Measurements from ENCODE around the gene TMEM63A.

TMEM63A gene

GRCh38 chr1:225866981-225867380 is 15.2 kb downstream of the TMEM63A start:
- DNase-seq (ENCODE audit: low spot score) = no peak

- peak; percentile 77 for DNase-seq (ENCODE audit: low spot score)
Observed at GRCh38 chr1:225866061-225866837, 15.9 kb downstream of the TMEM63A start.

- DNase-seq (ENCODE audit: low spot score) = no peak
Observed at GRCh38 chr1:225865514-225865913, 16.7 kb downstream of the TMEM63A start.

- no peak for DNase-seq (ENCODE audit: low spot score)
Observed at GRCh38 chr1:225863167-225863566, 19.0 kb downstream of the TMEM63A start.

- DNase-seq (ENCODE audit: low spot score) = no peak
Observed at GRCh38 chr1:225862581-225862950, 19.6 kb downstream of the TMEM63A start.

GRCh38 chr1:225861834-225862580 is 20.2 kb downstream of the TMEM63A start:
- no peak for DNase-seq (ENCODE audit: low spot score)

GRCh38 chr1:225860876-225861441 is 21.2 kb downstream of the TMEM63A start:
- DNase-seq (ENCODE audit: low spot score) = no peak

GRCh38 chr1:225860107-225860506 is 22.1 kb downstream of the TMEM63A start:
- DNase-seq (ENCODE audit: low spot score) = no peak

GRCh38 chr1:225859151-225859550 is 23.0 kb downstream of the TMEM63A start:
- no peak for DNase-seq (ENCODE audit: low spot score)

- no peak for DNase-seq (ENCODE audit: low spot score)
Observed at GRCh38 chr1:225857256-225857655, 24.9 kb downstream of the TMEM63A start.

- DNase-seq (ENCODE audit: low spot score) = no peak
Observed at GRCh38 chr1:225855503-225856300, 26.5 kb downstream of the TMEM63A start.

- no peak for DNase-seq (ENCODE audit: low spot score)
Observed at GRCh38 chr1:225853441-225853840, 28.7 kb downstream of the TMEM63A start.

GRCh38 chr1:225852413-225853124 is 29.6 kb downstream of the TMEM63A start:
- no peak for DNase-seq (ENCODE audit: low spot score)

GRCh38 chr1:225851805-225852204 is 30.4 kb downstream of the TMEM63A start:
- DNase-seq (ENCODE audit: low spot score) = no peak

GRCh38 chr1:225850370-225850769 is 31.8 kb downstream of the TMEM63A start:
- no peak for DNase-seq (ENCODE audit: low spot score)

GRCh38 chr1:225849925-225850324 is 32.3 kb downstream of the TMEM63A start:
- no peak for DNase-seq (ENCODE audit: low spot score)

- peak; percentile 33 for DNase-seq (ENCODE audit: low spot score)
Observed at GRCh38 chr1:225848030-225848955, 33.9 kb downstream of the TMEM63A start.

- DNase-seq (ENCODE audit: low spot score) = no peak
Observed at GRCh38 chr1:225847610-225848009, 34.6 kb downstream of the TMEM63A start.

- no peak for DNase-seq (ENCODE audit: low spot score)
Observed at GRCh38 chr1:225846331-225847310, 35.6 kb downstream of the TMEM63A start.
